WTC11 (cell line): ENCODE results near the gene SERGEF.

Experiments used
- NR1H2 ChIP-seq: sonication (generic); formaldehyde crosslinking; IDR thresholded peaks from 2 replicates; pipeline ENCODE4 v1.9.0; 2021; ENCODE audit warnings: mild to moderate bottlenecking, moderate library complexity, missing genetic modification reagents
- ZNF416 ChIP-seq: fragments of 250-450 bp; sonication (Bioruptor Pico); IDR thresholded peaks from 2 replicates; pipeline ENCODE4 v1.9.0; 2021; ENCODE audit warnings: mild to moderate bottlenecking, inconsistent platforms
- TF ChIP-seq, protein P1 (sequence below): fragments of 200-600 bp; IDR thresholded peaks from 2 replicates; pipeline ENCODE4 v1.8.0; 2022; ENCODE audit warnings: antibody characterized with exemption

DNA sequence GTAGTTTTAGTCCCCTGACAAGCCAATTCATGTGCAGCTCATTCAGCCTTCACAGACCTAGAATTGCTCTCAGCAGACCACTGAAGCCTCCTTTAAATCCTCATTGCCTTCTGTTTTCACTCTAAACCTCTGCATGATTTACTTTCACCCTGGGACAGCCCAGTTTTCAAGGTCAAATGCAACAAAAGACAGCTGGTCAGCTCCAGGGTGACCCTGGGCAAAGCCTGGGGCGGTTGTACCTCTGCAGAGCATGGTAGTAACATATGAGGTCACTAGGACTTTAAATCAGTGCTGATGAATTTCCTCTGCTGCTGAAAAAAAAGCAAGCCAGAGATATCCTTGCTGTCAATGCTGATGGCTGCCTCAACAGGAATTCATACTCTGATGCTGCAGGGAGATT, 62.2 kb downstream of the SERGEF start:
- TF ChIP-seq, protein P1, sequence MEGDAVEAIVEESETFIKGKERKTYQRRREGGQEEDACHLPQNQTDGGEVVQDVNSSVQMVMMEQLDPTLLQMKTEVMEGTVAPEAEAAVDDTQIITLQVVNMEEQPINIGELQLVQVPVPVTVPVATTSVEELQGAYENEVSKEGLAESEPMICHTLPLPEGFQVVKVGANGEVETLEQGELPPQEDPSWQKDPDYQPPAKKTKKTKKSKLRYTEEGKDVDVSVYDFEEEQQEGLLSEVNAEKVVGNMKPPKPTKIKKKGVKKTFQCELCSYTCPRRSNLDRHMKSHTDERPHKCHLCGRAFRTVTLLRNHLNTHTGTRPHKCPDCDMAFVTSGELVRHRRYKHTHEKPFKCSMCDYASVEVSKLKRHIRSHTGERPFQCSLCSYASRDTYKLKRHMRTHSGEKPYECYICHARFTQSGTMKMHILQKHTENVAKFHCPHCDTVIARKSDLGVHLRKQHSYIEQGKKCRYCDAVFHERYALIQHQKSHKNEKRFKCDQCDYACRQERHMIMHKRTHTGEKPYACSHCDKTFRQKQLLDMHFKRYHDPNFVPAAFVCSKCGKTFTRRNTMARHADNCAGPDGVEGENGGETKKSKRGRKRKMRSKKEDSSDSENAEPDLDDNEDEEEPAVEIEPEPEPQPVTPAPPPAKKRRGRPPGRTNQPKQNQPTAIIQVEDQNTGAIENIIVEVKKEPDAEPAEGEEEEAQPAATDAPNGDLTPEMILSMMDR, result no peak
- no peak for TF ChIP-seq NR1H2
- TF ChIP-seq ZNF416 (CRISPR knock-in tag), result no peak
